ENCODE measurements around the gene ATXN2. TPM values are rescaled to one million over a fixed set of nuclear protein-coding genes. Genes with fewer than 3 reads are reported as not detected.

Gene ATXN2
- total and polyA plus RNA-seq, 9 of the 15 experiments (the other 6 are each of a cell fraction or from before 2014, with no cell fraction given), result 16.8 to 67.8 (median 29.3) TPM

DNA sequence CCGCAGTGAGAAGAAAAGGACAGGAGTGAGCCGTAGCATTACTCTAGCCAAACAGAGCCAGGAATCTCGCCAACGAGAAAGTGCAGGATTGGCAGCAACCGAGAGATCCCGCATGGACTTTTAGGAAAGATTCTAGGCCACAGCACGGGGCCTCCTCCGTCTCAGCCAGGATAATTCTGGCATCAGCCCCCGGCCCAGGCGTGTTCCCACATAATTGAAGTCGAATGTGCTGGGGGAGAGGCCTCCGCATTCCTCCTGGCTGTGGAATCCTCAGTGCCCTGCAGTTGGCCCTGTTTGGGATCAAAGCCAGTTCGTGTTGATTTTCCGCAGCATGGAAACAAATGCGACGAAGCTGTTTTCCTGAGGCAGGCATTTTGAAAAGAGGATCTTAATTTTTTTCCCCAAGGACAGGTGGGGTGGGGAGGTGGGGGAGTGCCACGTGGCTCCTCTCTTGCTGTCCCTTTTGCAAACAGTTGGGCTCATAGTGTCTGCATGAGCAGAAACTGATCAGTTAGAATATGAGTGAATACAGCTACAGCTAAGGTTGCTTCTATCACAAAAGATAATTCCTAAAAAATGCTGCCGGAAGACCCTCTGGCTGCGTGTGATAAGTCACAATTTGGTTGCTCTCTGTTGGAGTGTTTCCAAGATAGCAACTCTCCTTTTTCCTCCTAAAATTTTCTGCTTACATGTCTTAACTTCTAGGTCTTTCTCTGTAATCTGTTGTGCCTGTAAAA lies 37.3 kb upstream of the ATXN2 start:
- WGBS (ENCODE audit: insufficient coverage, low coverage, missing lambda C conversion rate), result 4% methylated on average over 19 of the region's 19 CpGs
- Histone ChIP-seq H3K4me1 (replicated peaks in 1 of 2; ENCODE audit: control insufficient read depth in 2 of 2, insufficient read depth in 2 of 2, low read length in 2 of 2) (peaks cover 35 to 36% of the 10 kb centered on the region in 2 experiments), H3K4me3 (peak overlapping the region; percentile 10; the same call in 1 of the 2 replicates), H3K4me2 (ENCODE audit: insufficient read depth, low read length) (peak overlapping the region; percentile 87), H3K36me3 (ENCODE audit: control insufficient read depth, insufficient read depth, low read length) (peaks cover 6% of the 10 kb centered on the region; the same call in 1 of the 3 replicates), H4K20me1 (replicated peaks; ENCODE audit: control insufficient read depth, insufficient read depth, low read length) (no peaks in the 10 kb centered on the region), H2AFZ (ENCODE audit: low read depth, low read length) (peak overlapping the region; percentile 85), H3K9me1 (ENCODE audit: control insufficient read depth, insufficient read depth, low read length) (no peaks in the 10 kb centered on the region), H3K27me3 (ENCODE audit: control insufficient read depth in 2 of 2, insufficient read depth in 2 of 2, low read length in 2 of 2) (no peaks in the 10 kb centered on the region), H3K27ac (ENCODE audit: extremely low read depth, low read depth, low read length) (peak overlapping the region; percentile 94), H3K79me2 (ENCODE audit: control insufficient read depth, insufficient read depth, low read length) (no peaks in the 10 kb centered on the region; the same call in 2 of the 3 replicates), H3K9ac (ENCODE audit: insufficient read depth in 1 of 2, low read depth in 2 of 2, low read length in 2 of 2) (peak overlapping the region; percentile 84 to 90), H3K9me3 (replicated peaks; ENCODE audit: control insufficient read depth, insufficient read depth, low read depth, low read length) (no peaks in the 10 kb centered on the region)
- in situ Hi-C loops (cut with MboI), result no loop called here
- ATAC-seq (peak; percentile 87), DNase-seq (ENCODE audit: extremely low read depth in 1 of 4, low spot score in 3 of 4) (peak; percentile 66 to 90 (median 74)), FAIRE-seq (peak; percentile 89)
- ChIA-PET POLR2A (interaction anchor here (0.6 to 1.5 kb wide), 11 partner anchors 8 to 738 kb away, joined by 3 to 5 read pairs (median 3); no protein-coding TSS in a partner anchor), CTCF (ENCODE audit: low intra/inter-chr PET ratio) (no interaction called here)
- intact Hi-C loops (cut with micrococcal nuclease), result loop anchor here (1.0 kb wide), 1 partner anchor 37 kb away; the partner anchor contains the start of gene ATXN2
- BruUV-seq (replicated peaks), result no TSS peak
- TF ChIP-seq, protein P1, sequence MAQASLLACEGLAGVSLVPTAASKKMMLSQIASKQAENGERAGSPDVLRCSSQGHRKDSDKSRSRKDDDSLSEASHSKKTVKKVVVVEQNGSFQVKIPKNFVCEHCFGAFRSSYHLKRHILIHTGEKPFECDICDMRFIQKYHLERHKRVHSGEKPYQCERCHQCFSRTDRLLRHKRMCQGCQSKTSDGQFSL (CRISPR knock-in tag; IDR thresholded peaks at IDR 0.05), result peak; percentile 80
- TF ChIP-seq, protein P1 (tag; IDR thresholded peaks at IDR 0.05), result peak in 1 of 2 experiments; percentile 65; a peak in 2 of 4 replicates
- TF ChIP-seq ZNF24 (IDR thresholded peaks at IDR 0.05) (no peak), ZC3H8 (IDR thresholded peaks at IDR 0.05) (no peak), HOXB6 (CRISPR knock-in tag; IDR thresholded peaks at IDR 0.05; ENCODE audit: borderline replicate concordance) (no peak), POLR2AphosphoS5 (IDR thresholded peaks at IDR 0.05; ENCODE audit: control insufficient read depth, insufficient read depth, low read depth, low read length) (peak; percentile 78), EP300 (IDR thresholded peaks at IDR 0.05; ENCODE audit: low read length) (peak; percentile 88), L3MBTL2 (IDR thresholded peaks at IDR 0.05) (peak; percentile 88), TAF7 (tag; IDR thresholded peaks at IDR 0.05) (peak; percentile 46; the same call in 1 of the 2 replicates), NONO (IDR thresholded peaks at IDR 0.05; ENCODE audit: low read depth in 2 of 2, low read length in 1 of 2) (0 out of 4 replicates have a peak, but pooled peaks of 1 of the 2 experiments have one; percentile 10), EP400 (IDR thresholded peaks at IDR 0.05) (peak; percentile 92), GATA2 (CRISPR knock-in tag; IDR thresholded peaks at IDR 0.05) (no peak; the same call in none of the 2 replicates)
- TF ChIP-seq, protein P2, sequence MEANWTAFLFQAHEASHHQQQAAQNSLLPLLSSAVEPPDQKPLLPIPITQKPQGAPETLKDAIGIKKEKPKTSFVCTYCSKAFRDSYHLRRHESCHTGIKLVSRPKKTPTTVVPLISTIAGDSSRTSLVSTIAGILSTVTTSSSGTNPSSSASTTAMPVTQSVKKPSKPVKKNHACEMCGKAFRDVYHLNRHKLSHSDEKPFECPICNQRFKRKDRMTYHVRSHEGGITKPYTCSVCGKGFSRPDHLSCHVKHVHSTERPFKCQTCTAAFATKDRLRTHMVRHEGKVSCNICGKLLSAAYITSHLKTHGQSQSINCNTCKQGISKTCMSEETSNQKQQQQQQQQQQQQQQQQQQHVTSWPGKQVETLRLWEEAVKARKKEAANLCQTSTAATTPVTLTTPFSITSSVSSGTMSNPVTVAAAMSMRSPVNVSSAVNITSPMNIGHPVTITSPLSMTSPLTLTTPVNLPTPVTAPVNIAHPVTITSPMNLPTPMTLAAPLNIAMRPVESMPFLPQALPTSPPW (CRISPR knock-in tag; IDR thresholded peaks at IDR 0.05), result peak; percentile 70
- TF ChIP-seq, protein P3, sequence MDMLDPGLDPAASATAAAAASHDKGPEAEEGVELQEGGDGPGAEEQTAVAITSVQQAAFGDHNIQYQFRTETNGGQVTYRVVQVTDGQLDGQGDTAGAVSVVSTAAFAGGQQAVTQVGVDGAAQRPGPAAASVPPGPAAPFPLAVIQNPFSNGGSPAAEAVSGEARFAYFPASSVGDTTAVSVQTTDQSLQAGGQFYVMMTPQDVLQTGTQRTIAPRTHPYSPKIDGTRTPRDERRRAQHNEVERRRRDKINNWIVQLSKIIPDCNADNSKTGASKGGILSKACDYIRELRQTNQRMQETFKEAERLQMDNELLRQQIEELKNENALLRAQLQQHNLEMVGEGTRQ (CRISPR knock-in tag; IDR thresholded peaks at IDR 0.05), result peak; percentile 50
- TF ChIP-seq, protein P4, sequence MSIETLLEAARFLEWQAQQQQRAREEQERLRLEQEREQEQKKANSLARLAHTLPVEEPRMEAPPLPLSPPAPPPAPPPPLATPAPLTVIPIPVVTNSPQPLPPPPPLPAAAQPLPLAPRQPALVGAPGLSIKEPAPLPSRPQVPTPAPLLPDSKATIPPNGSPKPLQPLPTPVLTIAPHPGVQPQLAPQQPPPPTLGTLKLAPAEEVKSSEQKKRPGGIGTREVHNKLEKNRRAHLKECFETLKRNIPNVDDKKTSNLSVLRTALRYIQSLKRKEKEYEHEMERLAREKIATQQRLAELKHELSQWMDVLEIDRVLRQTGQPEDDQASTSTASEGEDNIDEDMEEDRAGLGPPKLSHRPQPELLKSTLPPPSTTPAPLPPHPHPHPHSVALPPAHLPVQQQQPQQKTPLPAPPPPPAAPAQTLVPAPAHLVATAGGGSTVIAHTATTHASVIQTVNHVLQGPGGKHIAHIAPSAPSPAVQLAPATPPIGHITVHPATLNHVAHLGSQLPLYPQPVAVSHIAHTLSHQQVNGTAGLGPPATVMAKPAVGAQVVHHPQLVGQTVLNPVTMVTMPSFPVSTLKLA (conservative IDR thresholded peaks at IDR 0.05), result peak; percentile 94 to 95
- TF ChIP-seq, protein P5, sequence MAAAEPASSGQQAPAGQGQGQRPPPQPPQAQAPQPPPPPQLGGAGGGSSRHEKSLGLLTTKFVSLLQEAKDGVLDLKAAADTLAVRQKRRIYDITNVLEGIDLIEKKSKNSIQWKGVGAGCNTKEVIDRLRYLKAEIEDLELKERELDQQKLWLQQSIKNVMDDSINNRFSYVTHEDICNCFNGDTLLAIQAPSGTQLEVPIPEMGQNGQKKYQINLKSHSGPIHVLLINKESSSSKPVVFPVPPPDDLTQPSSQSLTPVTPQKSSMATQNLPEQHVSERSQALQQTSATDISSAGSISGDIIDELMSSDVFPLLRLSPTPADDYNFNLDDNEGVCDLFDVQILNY (CRISPR knock-in tag; IDR thresholded peaks at IDR 0.05), result no peak

Measured in K562 (cell line).